B cell (primary cell): ENCODE results near the gene HMGXB3. TPM values are rescaled to one million over a fixed set of nuclear protein-coding genes. Genes with fewer than 3 reads are reported as not detected.

Source experiments
- ATAC-seq: fragments of 200-7000 bp; cut with Tn5 transposase; one replicate; pipeline ENCODE4 v1.10.0; 2021; ENCODE audit warnings: low read depth, mild to moderate bottlenecking, moderate number of reproducible peaks, moderate library complexity
- CTCF ChIA-PET: fragments of 350-600 bp; sonication (Branson Sonifier 250); formaldehyde crosslinking; loops from one replicate; lab custom pipeline; 2021; ENCODE audit warnings: antibody characterized with exemption, inconsistent platforms; lab: Charles Lee
- POLR2A ChIA-PET: fragments of 350-600 bp; sonication (Branson Sonifier 250); formaldehyde crosslinking; loops from one replicate; lab custom pipeline; 2021; ENCODE audit warnings: antibody characterized with exemption; lab: Charles Lee
- DNase-seq: peaks from one replicate; pipeline ENCODE4 v3.0.0; 2013
- H2AFZ ChIP-seq: 2 replicates; pipeline ENCODE4 v1.6.1; 2012; ENCODE audit warnings: mild to moderate bottlenecking, low read depth, low read length; ENCODE audit not compliant: insufficient read depth, poor library complexity, severe bottlenecking
- H3K27ac ChIP-seq, 2 donors: 1 replicate in 1 of 2; 2 replicates in 1 of 2; pipeline ENCODE4 v1.5.1; 2012 to 2013; ENCODE audit warnings: low read length in 2 of 2, mild to moderate bottlenecking in 2 of 2, moderate library complexity in 1 of 2
- H3K27me3 ChIP-seq, 4 experiments: fragments of 200-600 bp in 1 of 4; sonication (generic) in 1 of 4; replicated peaks in 1 of 4; 1 replicate in 2 of 4; 2 replicates in 2 of 4; pipeline versions ENCODE4 v1.6.1 to v1.7.0; 2013 to 2016; ENCODE audit warnings: low read length in 3 of 4, mild to moderate bottlenecking in 2 of 4, mixed read lengths in 1 of 4, moderate library complexity in 1 of 4; ENCODE audit not compliant: insufficient read depth in 4 of 4, control insufficient read depth in 3 of 4; ENCODE audit errors: control extremely low read depth in 1 of 4
- H3K36me3 ChIP-seq, 2 experiments: replicated peaks in 1 of 2; 1 replicate in 1 of 2; 2 replicates in 1 of 2; pipeline versions ENCODE4 v1.6.1 to v1.7.1; 2013; ENCODE audit warnings: low read length in 1 of 2; ENCODE audit not compliant: insufficient read depth in 2 of 2, control insufficient read depth in 1 of 2; ENCODE audit errors: control extremely low read depth in 1 of 2, extremely low read depth in 1 of 2
- H3K4me1 ChIP-seq, 2 donors: fragments of 200-600 bp in 1 of 2; sonication (generic) in 1 of 2; 1 replicate in 1 of 2; 2 replicates in 1 of 2; pipeline versions ENCODE4 v1.5.1 to v1.6.1; 2013 to 2017; ENCODE audit warnings: low read length in 2 of 2; ENCODE audit not compliant: control insufficient read depth in 2 of 2, insufficient read depth in 2 of 2
- H3K4me2 ChIP-seq: replicated peaks from 2 replicates; pipeline ENCODE3; 2012; ENCODE audit warnings: mild to moderate bottlenecking, low read depth, low read length; ENCODE audit not compliant: poor library complexity, severe bottlenecking
- H3K4me3 ChIP-seq, 5 experiments: fragments of 200-600 bp in 1 of 5; sonication (generic) in 1 of 5; 1 replicate in 3 of 5; 2 replicates in 2 of 5; pipeline versions ENCODE4 v1.5.1 to v1.7.0; 2011 to 2016; ENCODE audit warnings: low read length in 4 of 5, mild to moderate bottlenecking in 4 of 5, low read depth in 2 of 5, control low read depth in 1 of 5, moderate library complexity in 1 of 5; ENCODE audit not compliant: insufficient read depth in 1 of 5; ENCODE audit errors: control extremely low read depth in 1 of 5, extremely low read depth in 1 of 5
- H3K79me2 ChIP-seq: fragments of 200-600 bp; sonication (generic); one replicate; pipeline ENCODE4 v1.6.0; 2016; ENCODE audit warnings: low read length; ENCODE audit not compliant: control insufficient read depth, insufficient read depth
- H3K9ac ChIP-seq: fragments of 200-600 bp; sonication (generic); 2 replicates; pipeline ENCODE4 v1.6.1; 2017; ENCODE audit warnings: mild to moderate bottlenecking, low read length, moderate library complexity
- H3K9me3 ChIP-seq, 3 donors: one replicate each; pipeline versions ENCODE4 v1.6.1 to v1.7.1; 2013; ENCODE audit warnings: low read length in 2 of 3; ENCODE audit not compliant: control insufficient read depth in 2 of 3, insufficient read depth in 1 of 3; ENCODE audit errors: control extremely low read depth in 1 of 3
- H4K20me1 ChIP-seq: 2 replicates; pipeline ENCODE4 v1.6.0; 2012; ENCODE audit warnings: mild to moderate bottlenecking, low read length; ENCODE audit not compliant: insufficient read depth, control insufficient read depth, poor library complexity, severe bottlenecking
- H3K27ac Mint-ChIP-seq: one replicate; pipeline ENCODE4 v1.8.0; 2021; ENCODE audit warnings: mixed read lengths
- H3K27me3 Mint-ChIP-seq: one replicate; pipeline ENCODE4 v1.8.0; 2021; ENCODE audit warnings: mixed read lengths
- H3K4me1 Mint-ChIP-seq: one replicate; pipeline ENCODE4 v1.8.0; 2021; ENCODE audit warnings: mixed read lengths
- H3K4me3 Mint-ChIP-seq: one replicate; pipeline ENCODE4 v1.8.0; 2021; ENCODE audit warnings: mixed read lengths
- H3K9me3 Mint-ChIP-seq: one replicate; pipeline ENCODE4 v1.8.0; 2022; ENCODE audit warnings: mixed read lengths; ENCODE audit not compliant: insufficient read depth
- CTCF ChIP-seq: fragments of 200-600 bp; IDR thresholded peaks from one replicate; pipeline ENCODE4 v1.8.0; 2022; ENCODE audit warnings: antibody characterized with exemption, mild to moderate bottlenecking
- EZH2 ChIP-seq: IDR thresholded peaks from 2 replicates; pipeline ENCODE4 v1.6.1; 2012; ENCODE audit warnings: borderline replicate concordance, low read depth, mild to moderate bottlenecking, moderate library complexity, low read length; ENCODE audit not compliant: insufficient read depth, poor library complexity, severe bottlenecking
- WGBS: methylation state at CpG from one replicate; pipeline ENCODE4 v1.1.5; 2013; ENCODE audit warnings: missing lambda C conversion rate; ENCODE audit not compliant: insufficient coverage; 5-methylcytosine and 5-hydroxymethylcytosine counted together
- intact Hi-C: fragments of 100-400 bp; cut with micrococcal nuclease; formaldehyde crosslinking; loops from one replicate; pipeline ENCODE4 v1.10.0; 2022
- polyA plus RNA-seq: library from polyadenylated mRNA; depleted of rRNA; stranded (reverse); fragments of >200 nt; gene quantifications from 2 replicates; pipeline ENCODE4 v1.2.3, GENCODE V29; 2012
- total RNA-seq, 2 donors: library from RNA; stranded (reverse); fragments of 120-200 nt in 1 of 2; gene quantifications; 1 replicate in 1 of 2; 2 replicates in 1 of 2; pipeline versions ENCODE4 v1.2.3 to v1.2.4, GENCODE V29; 2013 to 2022

The HMGXB3 gene
- total and polyA plus RNA-seq, 2 donors (not counting 1 experiment from before 2014, with no cell fraction given): 28.5 to 35.7 TPM

GRCh38 chr5:150015415-150015814 lies 14.9 kb downstream of the HMGXB3 start:
- Histone ChIP-seq H2AFZ (no peak overlapping the region), H3K27me3 (no peaks in the 10 kb centered on the region), H3K79me2 (no peaks in the 10 kb centered on the region), H3K9me3 (peaks cover 1 to 9% (median 3%) of the 10 kb centered on the region in 3 donors), H3K4me3 (no peak overlapping the region), H3K27ac (no peak overlapping the region), H3K36me3 (peaks cover 29 to 91% of the 10 kb centered on the region in 2 experiments), H3K9ac (no peak overlapping the region), H3K4me2 (no peak overlapping the region), H3K4me1 (no peaks in the 10 kb centered on the region), H4K20me1 (peaks cover 12% of the 10 kb centered on the region)
- intact Hi-C loops: no loop called here
- DNase-seq: no peak
- no peaks in the 10 kb centered on the region for H3K4me1 Mint-ChIP-seq
- H3K9me3 Mint-ChIP-seq: peaks cover 5% of the 10 kb centered on the region
- no peak overlapping the region for H3K27ac Mint-ChIP-seq
- no peak overlapping the region for H3K4me3 Mint-ChIP-seq
- WGBS: no CpG with 5 or more reads among the region's 3 CpGs
- no peaks in the 10 kb centered on the region for H3K27me3 Mint-ChIP-seq
- POLR2A ChIA-PET: no interaction called here
- TF ChIP-seq EZH2 (no peak), CTCF (no peak)
- ATAC-seq: no peak
- CTCF ChIA-PET: no interaction called here

GRCh38 chr5:150016537-150016936 lies 16.0 kb downstream of the HMGXB3 start:
- H3K9me3 ChIP-seq: peaks cover 1 to 9% (median 3%) of the 10 kb centered on the region in 3 donors
- H3K4me3 ChIP-seq: no peak overlapping the region
- no peak overlapping the region for H2AFZ ChIP-seq
- intact Hi-C loops: no loop called here
- H3K9ac ChIP-seq: no peak overlapping the region
- no peaks in the 10 kb centered on the region for H3K79me2 ChIP-seq
- Mint-ChIP-seq H3K27ac (no peak overlapping the region), H3K9me3 (peaks cover 5% of the 10 kb centered on the region), H3K27me3 (no peaks in the 10 kb centered on the region), H3K4me1 (no peaks in the 10 kb centered on the region), H3K4me3 (no peak overlapping the region)
- DNase-seq: no peak
- no peak for ATAC-seq
- H3K27ac ChIP-seq: no peak overlapping the region
- ChIA-PET POLR2A (no interaction called here), CTCF (interaction anchor here (0.6 to 0.7 kb wide), 2 partner anchors 26 to 42 kb away, joined by 3 read pairs; no protein-coding TSS in a partner anchor)
- TF ChIP-seq EZH2: no peak
- no peak for TF ChIP-seq CTCF
- no peak overlapping the region for H3K4me2 ChIP-seq
- no peaks in the 10 kb centered on the region for H3K4me1 ChIP-seq
- peaks cover 23 to 90% of the 10 kb centered on the region in 2 experiments for H3K36me3 ChIP-seq
- peaks cover 8% of the 10 kb centered on the region for H4K20me1 ChIP-seq
- H3K27me3 ChIP-seq: no peaks in the 10 kb centered on the region
